GM12892 (cell line): ENCODE results near the gene APPL1.

Experiments used
- POLR2A ChIP-seq: IDR thresholded peaks from 2 replicates; pipeline ENCODE4 v1.6.1; 2011; ENCODE audit warnings: low read depth, low read length, control low read depth
- TAF1 ChIP-seq: IDR thresholded peaks from 2 replicates; pipeline ENCODE4 v1.6.1; 2011; ENCODE audit warnings: low read depth, mild to moderate bottlenecking, control low read depth, low read length, borderline replicate concordance

GRCh38 chr3:57257678-57258077, 30.1 kb downstream of the APPL1 start:
- TF ChIP-seq POLR2A: no peak
- TF ChIP-seq TAF1: no peak
